ENCODE data around the gene ALX3.

ALX3 gene

GRCh38 chr1:110070671-110071242 lies at the start of gene ALX3:
Gene ALX3, minus strand, starts transcription at chr1:110070672. Its CDS starts 60 bp downstream, at chr1:110070612.
- no peak for TF ChIP-seq GATA2 (IDR thresholded peaks at IDR 0.05; ENCODE audit: low read depth, low read length)
- TF ChIP-seq GATA3 (IDR thresholded peaks at IDR 0.05; ENCODE audit: low read depth, low read length), result no peak

DNA sequence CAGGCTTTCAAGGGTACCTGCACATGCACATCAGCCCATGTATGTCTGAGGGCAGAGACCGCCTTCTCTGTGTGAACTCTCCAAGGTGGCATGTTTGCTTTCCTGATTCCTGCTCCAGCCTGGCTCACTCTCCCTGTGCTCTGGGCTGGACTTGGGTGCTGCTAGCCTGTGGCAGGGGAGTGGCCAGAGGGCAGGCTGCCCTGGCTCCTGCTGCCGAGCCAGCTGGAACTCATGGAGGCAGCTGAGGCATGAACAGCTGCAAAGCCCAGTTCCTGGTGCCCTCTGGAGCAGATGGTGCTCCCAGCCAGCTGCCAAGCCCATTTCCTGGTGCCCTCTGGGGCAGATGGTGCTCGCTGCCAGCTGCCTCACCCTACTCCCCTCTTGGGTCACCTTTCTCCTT lies 49.4 kb upstream of the ALX3 start:
- TF ChIP-seq GATA3 (IDR thresholded peaks at IDR 0.05; ENCODE audit: low read depth, low read length) (no peak), GATA2 (IDR thresholded peaks at IDR 0.05; ENCODE audit: low read depth, low read length) (no peak)

- TF ChIP-seq GATA3 (IDR thresholded peaks at IDR 0.05; ENCODE audit: low read depth, low read length) (no peak), GATA2 (IDR thresholded peaks at IDR 0.05; ENCODE audit: low read depth, low read length) (no peak)
Observed at GRCh38 chr1:110118636-110119396, 48.3 kb upstream of the ALX3 start.

DNA sequence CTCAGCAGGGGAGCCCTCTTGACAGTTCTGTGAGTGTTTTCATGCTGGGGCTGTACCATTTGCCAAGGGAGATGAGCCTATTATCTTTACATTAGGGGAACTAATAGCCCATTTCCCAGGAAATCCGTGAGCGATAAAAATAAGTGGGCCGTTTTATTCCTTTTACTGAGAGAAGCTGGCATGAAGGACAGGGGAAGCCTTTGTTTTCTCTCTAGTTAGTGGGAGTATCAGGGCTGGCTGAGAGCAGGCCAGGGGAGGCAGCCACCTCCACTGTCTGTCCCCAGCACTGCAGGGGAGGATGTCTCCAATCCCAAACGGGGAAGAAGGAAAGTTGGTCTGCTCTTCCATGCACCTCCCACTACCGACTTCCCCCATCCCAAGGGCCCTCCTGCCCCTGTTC lies 44.3 kb upstream of the ALX3 start:
- no peak for TF ChIP-seq GATA3 (IDR thresholded peaks at IDR 0.05; ENCODE audit: low read depth, low read length)
- no peak for TF ChIP-seq GATA2 (IDR thresholded peaks at IDR 0.05; ENCODE audit: low read depth, low read length)

DNA sequence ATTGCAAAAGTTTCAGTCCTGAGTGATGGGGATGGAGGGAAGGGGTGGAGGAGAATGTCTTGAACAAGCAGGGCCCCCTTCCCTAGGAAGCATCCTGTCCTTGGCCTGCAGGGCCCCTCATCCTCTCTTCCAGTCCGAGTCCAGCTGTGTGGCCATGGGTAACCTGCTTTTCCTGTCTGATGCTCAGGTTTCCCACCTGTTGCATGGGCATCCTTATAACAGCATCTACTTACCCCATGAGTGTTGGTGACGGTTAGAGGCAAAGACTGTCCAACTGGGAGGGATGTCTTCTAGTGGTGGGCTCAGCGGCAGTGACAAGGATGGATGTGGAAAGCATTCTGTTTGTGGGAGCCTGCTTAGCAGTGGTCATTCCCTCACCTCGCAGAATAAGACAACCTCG lies 43.7 kb upstream of the ALX3 start:
- TF ChIP-seq GATA3 (IDR thresholded peaks at IDR 0.05; ENCODE audit: low read depth, low read length), result no peak
- no peak for TF ChIP-seq GATA2 (IDR thresholded peaks at IDR 0.05; ENCODE audit: low read depth, low read length)

- TF ChIP-seq GATA3 (IDR thresholded peaks at IDR 0.05; ENCODE audit: low read depth, low read length) (no peak), GATA2 (IDR thresholded peaks at IDR 0.05; ENCODE audit: low read depth, low read length) (no peak)
Observed at GRCh38 chr1:110113551-110113950, 43.1 kb upstream of the ALX3 start.

GRCh38 chr1:110112656-110113055 lies 42.2 kb upstream of the ALX3 start:
- no peak for TF ChIP-seq GATA3 (IDR thresholded peaks at IDR 0.05; ENCODE audit: low read depth, low read length)
- no peak for TF ChIP-seq GATA2 (IDR thresholded peaks at IDR 0.05; ENCODE audit: low read depth, low read length)

- TF ChIP-seq GATA2 (IDR thresholded peaks at IDR 0.05; ENCODE audit: low read depth, low read length) (no peak), GATA3 (IDR thresholded peaks at IDR 0.05; ENCODE audit: low read depth, low read length) (no peak)
Observed at GRCh38 chr1:110112143-110112542, 41.7 kb upstream of the ALX3 start, which contains the start of gene UBL4B. Gene UBL4B, plus strand, starts transcription at chr1:110112443. Its CDS starts 92 bp downstream, at chr1:110112535.

DNA sequence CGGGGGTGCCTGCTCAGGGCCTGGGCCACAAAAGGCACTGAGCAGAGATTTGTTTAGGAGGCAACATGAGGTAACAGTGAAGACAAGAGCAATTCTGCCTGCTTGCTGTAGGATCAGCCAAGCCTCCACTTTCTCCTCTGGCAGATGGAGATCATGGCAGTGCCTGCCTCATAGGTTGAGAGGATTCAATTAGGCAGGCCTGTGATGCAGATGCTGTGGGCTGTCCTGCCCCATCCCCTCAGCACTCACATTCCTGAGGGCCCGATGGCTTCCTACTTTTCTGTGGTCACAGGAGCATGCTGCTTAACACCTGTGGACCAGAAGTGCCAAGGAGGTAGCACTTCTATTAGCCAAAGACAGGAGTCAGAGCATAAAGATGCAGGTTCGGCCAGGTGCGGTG lies 40.6 kb upstream of the ALX3 start:
- TF ChIP-seq GATA2 (IDR thresholded peaks at IDR 0.05; ENCODE audit: low read depth, low read length), result no peak
- TF ChIP-seq GATA3 (IDR thresholded peaks at IDR 0.05; ENCODE audit: low read depth, low read length), result no peak

DNA sequence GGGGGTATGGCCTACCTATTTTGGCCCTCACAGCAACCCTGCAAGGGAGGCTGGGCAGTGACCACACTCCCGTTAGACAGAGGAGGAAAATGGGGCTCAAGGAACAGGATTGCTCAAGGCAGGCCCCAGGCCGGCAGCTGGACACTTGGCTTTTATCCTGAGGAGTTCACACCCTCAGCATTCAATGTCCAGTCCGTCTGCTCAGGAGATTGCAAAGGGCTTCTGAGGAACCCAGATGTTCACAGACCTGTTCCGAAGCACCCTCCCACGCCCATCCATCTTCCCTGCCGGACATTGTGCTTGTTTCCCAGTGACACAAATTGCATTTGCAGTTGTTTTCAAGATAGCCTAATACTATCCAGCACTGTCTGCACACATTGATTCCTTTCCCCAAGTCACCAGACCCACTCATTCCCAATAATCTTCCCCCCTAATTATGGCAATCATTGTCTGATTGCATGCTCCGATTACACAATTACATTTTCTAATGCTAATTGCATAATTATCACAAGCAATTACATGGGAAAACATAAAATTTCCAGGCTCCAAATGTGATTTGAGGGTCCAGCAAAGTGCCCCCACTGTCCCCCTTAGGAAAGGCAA lies 37.5 kb upstream of the ALX3 start:
- TF ChIP-seq GATA2 (IDR thresholded peaks at IDR 0.05; ENCODE audit: low read depth, low read length) (0 out of 2 replicates have a peak, but pooled peaks have one; percentile 22), GATA3 (IDR thresholded peaks at IDR 0.05; ENCODE audit: low read depth, low read length) (no peak)

DNA sequence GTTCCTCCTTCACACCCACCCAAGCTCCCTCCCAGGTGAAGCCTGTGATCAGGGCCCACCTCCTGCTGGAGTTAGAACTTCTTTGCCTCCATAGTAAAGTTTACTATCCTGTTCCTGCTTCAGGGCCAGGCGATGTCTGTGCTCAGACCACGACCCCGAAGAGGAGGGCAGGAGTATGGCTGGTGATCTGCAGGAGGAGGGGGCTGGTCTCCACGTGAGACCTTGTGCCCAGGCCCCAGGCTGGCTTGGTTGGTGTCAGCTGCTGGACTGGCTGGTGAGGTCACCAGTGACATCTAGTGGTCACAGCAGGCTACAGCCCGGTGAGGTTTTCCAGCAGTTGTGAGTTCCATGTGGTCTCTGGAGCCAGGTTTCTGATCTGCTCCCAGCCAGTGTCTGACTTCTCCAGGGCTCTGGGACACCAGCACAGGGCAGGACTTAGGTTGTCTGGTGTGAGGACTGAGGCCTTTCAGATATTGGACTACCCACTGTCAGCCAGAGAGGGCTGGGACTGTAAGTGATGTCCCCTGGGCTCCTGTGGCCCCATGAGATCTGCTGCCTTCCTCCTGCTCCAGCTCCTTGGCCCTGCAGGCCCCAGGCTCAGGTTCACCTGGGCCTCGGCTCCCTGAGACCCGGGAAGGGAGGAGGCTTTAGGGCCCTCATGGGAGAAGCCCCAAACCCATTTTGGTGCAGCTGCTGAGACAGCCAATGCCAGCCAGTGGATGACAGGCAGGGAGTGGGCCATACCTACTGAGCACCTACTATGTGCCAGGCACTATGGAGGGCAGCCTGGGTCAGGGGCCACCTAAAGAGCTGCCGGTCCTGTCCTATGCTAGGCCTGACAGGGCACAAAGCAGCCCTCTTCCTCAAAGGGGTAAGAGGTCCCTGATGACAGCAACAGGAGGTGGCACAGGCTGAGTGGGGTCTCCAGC lies 35.8 kb upstream of the ALX3 start:
- TF ChIP-seq GATA2 (IDR thresholded peaks at IDR 0.05; ENCODE audit: low read depth, low read length) (no peak), GATA3 (IDR thresholded peaks at IDR 0.05; ENCODE audit: low read depth, low read length) (no peak)

GRCh38 chr1:110102081-110102480 lies 31.6 kb upstream of the ALX3 start:
- no peak for TF ChIP-seq GATA3 (IDR thresholded peaks at IDR 0.05; ENCODE audit: low read depth, low read length)
- TF ChIP-seq GATA2 (IDR thresholded peaks at IDR 0.05; ENCODE audit: low read depth, low read length), result no peak

DNA sequence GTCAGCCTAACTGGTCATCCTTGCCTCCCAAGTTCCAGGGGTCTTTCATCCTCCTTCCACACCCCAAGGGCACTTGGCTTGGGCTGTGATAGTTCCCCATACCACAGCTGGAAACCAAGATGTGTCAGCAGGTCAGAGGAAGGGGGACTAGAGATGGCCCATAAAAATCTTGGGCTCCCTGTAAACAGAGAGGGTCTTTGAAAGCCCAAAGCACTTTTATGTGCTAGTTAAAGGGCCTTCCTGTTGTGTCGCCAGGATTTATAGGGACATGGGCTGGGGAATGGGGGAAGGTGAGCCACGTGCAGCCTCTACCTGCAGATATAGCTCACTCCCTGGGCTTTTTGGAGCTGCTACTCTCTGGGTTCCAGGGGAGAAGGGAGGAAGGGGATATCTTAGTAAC lies 29.9 kb upstream of the ALX3 start:
- no peak for TF ChIP-seq GATA2 (IDR thresholded peaks at IDR 0.05; ENCODE audit: low read depth, low read length)

All from SH-SY5Y (cell line).